HUES64 (cell line): Measurements from ENCODE around the gene COL6A3.

Experiments used
- H3K27ac ChIP-seq: 2 replicates; pipeline ENCODE4 v1.7.0; 2013; ENCODE audit warnings: low read depth, low read length, inconsistent platforms
- H3K27me3 ChIP-seq: 2 replicates; pipeline ENCODE4 v1.6.1; 2013; ENCODE audit warnings: mild to moderate bottlenecking, low read length; ENCODE audit not compliant: insufficient read depth
- H3K36me3 ChIP-seq: 2 replicates; pipeline ENCODE4 v1.6.1; 2013; ENCODE audit warnings: mild to moderate bottlenecking, low read length; ENCODE audit not compliant: insufficient read depth
- H3K4me1 ChIP-seq: 2 replicates; pipeline ENCODE4 v1.6.1; 2013; ENCODE audit warnings: mild to moderate bottlenecking, low read length, moderate library complexity; ENCODE audit not compliant: insufficient read depth
- H3K4me3 ChIP-seq: 2 replicates; pipeline ENCODE4 v1.5.1; 2013; ENCODE audit warnings: mild to moderate bottlenecking, low read length, moderate library complexity
- H3K9ac ChIP-seq: 2 replicates; pipeline ENCODE4 v1.6.1; 2013; ENCODE audit warnings: mild to moderate bottlenecking, low read depth, low read length
- H3K9me3 ChIP-seq: 2 replicates; pipeline ENCODE4 v1.6.1; 2013; ENCODE audit warnings: low read depth, low read length; ENCODE audit not compliant: insufficient read depth
- WGBS: fragments of 150-250, 120-280 bp; methylation state at CpG from one replicate; pipeline ENCODE4 v1.1.7; 2013; ENCODE audit warnings: missing lambda C conversion rate; 5-methylcytosine and 5-hydroxymethylcytosine counted together

COL6A3 gene

GRCh38 chr2:237300739-237301138, 113.2 kb downstream of the COL6A3 start:
- Histone ChIP-seq H3K27ac (no peak overlapping the region), H3K4me3 (no peak overlapping the region), H3K4me1 (peaks cover 3% of the 10 kb centered on the region; the same call in 1 of the 2 replicates), H3K9me3 (peaks cover 7% of the 10 kb centered on the region), H3K9ac (no peak overlapping the region), H3K27me3 (no peaks in the 10 kb centered on the region), H3K36me3 (no peaks in the 10 kb centered on the region)
- 96% methylated on average over 5 of the region's 5 CpGs for WGBS

GRCh38 chr2:237299906-237300305, 114.1 kb downstream of the COL6A3 start:
- H3K36me3 ChIP-seq = no peaks in the 10 kb centered on the region
- no peak overlapping the region for H3K27ac ChIP-seq
- H3K9me3 ChIP-seq = peaks cover 7% of the 10 kb centered on the region
- no peak overlapping the region for H3K4me3 ChIP-seq
- peaks cover 3% of the 10 kb centered on the region; the same call in 1 of the 2 replicates for H3K4me1 ChIP-seq
- H3K27me3 ChIP-seq = no peaks in the 10 kb centered on the region
- 82% methylated on average over 3 of the region's 3 CpGs for WGBS
- no peak overlapping the region for H3K9ac ChIP-seq

- no peak overlapping the region for H3K4me3 ChIP-seq
- H3K27ac ChIP-seq = no peak overlapping the region
- no peaks in the 10 kb centered on the region for H3K27me3 ChIP-seq
- WGBS = 94% methylated on average over 10 of the region's 10 CpGs
- peaks cover 2% of the 10 kb centered on the region for H3K9me3 ChIP-seq
- H3K36me3 ChIP-seq = no peaks in the 10 kb centered on the region
- no peak overlapping the region for H3K9ac ChIP-seq
- peaks cover 7% of the 10 kb centered on the region; the same call in 1 of the 2 replicates for H3K4me1 ChIP-seq
Observed at GRCh38 chr2:237298151-237299118, 115.5 kb downstream of the COL6A3 start.

- no peak overlapping the region for H3K27ac ChIP-seq
- 76% methylated on average over 6 of the region's 6 CpGs for WGBS
- peaks cover 7% of the 10 kb centered on the region; the same call in 1 of the 2 replicates for H3K4me1 ChIP-seq
- H3K36me3 ChIP-seq = no peaks in the 10 kb centered on the region
- no peak overlapping the region for H3K4me3 ChIP-seq
- H3K9me3 ChIP-seq = no peaks in the 10 kb centered on the region; the same call in 1 of the 2 replicates
- H3K27me3 ChIP-seq = no peaks in the 10 kb centered on the region
- no peak overlapping the region for H3K9ac ChIP-seq
Observed at GRCh38 chr2:237297421-237298150, 116.4 kb downstream of the COL6A3 start.

GRCh38 chr2:237296756-237297155, 117.2 kb downstream of the COL6A3 start:
- H3K4me3 ChIP-seq = no peak overlapping the region
- peaks cover 7% of the 10 kb centered on the region; the same call in 1 of the 2 replicates for H3K4me1 ChIP-seq
- no peak overlapping the region for H3K27ac ChIP-seq
- WGBS = 44% methylated on average over 2 of the region's 2 CpGs
- no peaks in the 10 kb centered on the region for H3K36me3 ChIP-seq
- H3K9me3 ChIP-seq = no peaks in the 10 kb centered on the region; the same call in 1 of the 2 replicates
- no peak overlapping the region for H3K9ac ChIP-seq
- H3K27me3 ChIP-seq = no peaks in the 10 kb centered on the region

- WGBS = 98% methylated on average over 10 of the region's 10 CpGs
- peaks cover 7% of the 10 kb centered on the region; the same call in 1 of the 2 replicates for H3K4me1 ChIP-seq
- no peak overlapping the region for H3K9ac ChIP-seq
- H3K27ac ChIP-seq = no peak overlapping the region
- no peaks in the 10 kb centered on the region for H3K36me3 ChIP-seq
- H3K27me3 ChIP-seq = no peaks in the 10 kb centered on the region
- H3K4me3 ChIP-seq = no peak overlapping the region
- H3K9me3 ChIP-seq = no peaks in the 10 kb centered on the region
Observed at GRCh38 chr2:237295889-237296480, 118.0 kb downstream of the COL6A3 start.

GRCh38 chr2:237294460-237294859, 119.5 kb downstream of the COL6A3 start:
- WGBS = 93% methylated on average over 1 of the region's 1 CpG
- no peaks in the 10 kb centered on the region for H3K9me3 ChIP-seq
- H3K4me1 ChIP-seq = peaks cover 7% of the 10 kb centered on the region; the same call in 1 of the 2 replicates
- H3K9ac ChIP-seq = no peak overlapping the region
- H3K36me3 ChIP-seq = no peaks in the 10 kb centered on the region
- no peak overlapping the region for H3K27ac ChIP-seq
- H3K4me3 ChIP-seq = no peak overlapping the region
- H3K27me3 ChIP-seq = no peaks in the 10 kb centered on the region

GRCh38 chr2:237293978-237294377, 120.0 kb downstream of the COL6A3 start:
- Histone ChIP-seq H3K4me3 (no peak overlapping the region), H3K36me3 (no peaks in the 10 kb centered on the region), H3K4me1 (peaks cover 7% of the 10 kb centered on the region; the same call in 1 of the 2 replicates), H3K27me3 (no peaks in the 10 kb centered on the region), H3K9me3 (no peaks in the 10 kb centered on the region), H3K27ac (no peak overlapping the region), H3K9ac (no peak overlapping the region)
- WGBS = 96% methylated on average over 1 of the region's 1 CpG

GRCh38 chr2:237291138-237291792, 122.7 kb downstream of the COL6A3 start:
- H3K36me3 ChIP-seq = no peaks in the 10 kb centered on the region
- no peak overlapping the region for H3K4me3 ChIP-seq
- no peaks in the 10 kb centered on the region for H3K27me3 ChIP-seq
- no peak overlapping the region for H3K27ac ChIP-seq
- WGBS = 87% methylated on average over 20 of the region's 20 CpGs
- H3K9me3 ChIP-seq = no peaks in the 10 kb centered on the region
- H3K9ac ChIP-seq = no peak overlapping the region
- H3K4me1 ChIP-seq = peaks cover 4% of the 10 kb centered on the region; the same call in 1 of the 2 replicates

- Histone ChIP-seq H3K4me3 (no peak overlapping the region), H3K9me3 (no peaks in the 10 kb centered on the region), H3K4me1 (peaks cover 4% of the 10 kb centered on the region; the same call in 1 of the 2 replicates), H3K27me3 (no peaks in the 10 kb centered on the region), H3K36me3 (no peaks in the 10 kb centered on the region), H3K27ac (no peak overlapping the region), H3K9ac (no peak overlapping the region)
- WGBS = 93% methylated on average over 12 of the region's 12 CpGs
Observed at GRCh38 chr2:237290261-237290660, 123.7 kb downstream of the COL6A3 start.
